ENCODE data around the gene TRPC4AP. TPM values are rescaled to one million over a fixed set of nuclear protein-coding genes. Genes with fewer than 3 reads are reported as not detected.

Gene TRPC4AP
- total RNA-seq, 1 donor from 2014 or later = 61.9 TPM

DNA sequence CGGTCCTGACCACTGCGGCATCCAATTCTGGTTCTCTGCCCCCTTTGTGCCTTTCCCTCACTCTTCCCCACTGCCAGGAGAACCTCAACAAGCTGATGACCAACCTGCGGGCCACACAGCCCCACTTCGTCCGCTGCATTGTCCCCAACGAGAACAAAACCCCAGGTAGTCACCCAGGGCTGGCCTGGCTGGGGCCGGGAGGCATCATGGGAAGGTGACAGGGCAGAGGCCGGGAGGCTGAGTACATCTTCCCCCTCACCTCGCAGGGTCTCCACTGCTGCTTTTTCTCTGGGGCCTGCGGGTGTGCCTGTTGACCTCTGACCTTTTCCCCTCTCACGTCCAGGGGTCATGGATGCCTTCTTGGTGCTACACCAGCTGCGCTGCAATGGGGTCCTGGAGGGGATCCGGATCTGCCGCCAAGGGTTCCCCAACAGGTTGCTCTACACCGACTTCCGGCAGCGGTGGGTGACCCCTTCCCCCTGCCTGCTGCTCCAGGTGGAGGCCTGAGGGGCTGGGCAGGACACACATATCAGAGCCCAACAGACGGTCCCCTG, 101.9 kb downstream of the TRPC4AP start:
- Histone ChIP-seq H3K4me3 (no peak overlapping the region), H3K27ac (no peak overlapping the region), H3K9me3 (no peaks in the 10 kb centered on the region), H3K4me1 (peaks cover 8% of the 10 kb centered on the region), H3K27me3 (no peaks in the 10 kb centered on the region), H3K36me3 (peaks cover 0 to 14% of the 10 kb centered on the region in 2 donors)
- intact Hi-C loops (cut with DNase I) = no loop called here
- no peak for DNase-seq (ENCODE audit: extremely low spot score in 2 of 2)
- no peak for TF ChIP-seq POLR2A (IDR thresholded peaks at IDR 0.05)
- no peak for TF ChIP-seq POLR2AphosphoS5 (IDR thresholded peaks at IDR 0.05; ENCODE audit: insufficient read depth in 1 of 2, low read depth in 1 of 2)
- TF ChIP-seq CTCF (IDR thresholded peaks at IDR 0.05) = no peak

GRCh38 chr20:34990231-34990630, 102.4 kb downstream of the TRPC4AP start:
- no peak for DNase-seq (ENCODE audit: extremely low spot score in 2 of 2)
- Histone ChIP-seq H3K27me3 (no peaks in the 10 kb centered on the region), H3K4me3 (no peak overlapping the region), H3K36me3 (peaks cover 0 to 11% of the 10 kb centered on the region in 2 donors), H3K4me1 (peaks cover 8% of the 10 kb centered on the region), H3K27ac (no peak overlapping the region), H3K9me3 (no peaks in the 10 kb centered on the region)
- TF ChIP-seq POLR2A (IDR thresholded peaks at IDR 0.05) (no peak), CTCF (IDR thresholded peaks at IDR 0.05) (no peak), POLR2AphosphoS5 (IDR thresholded peaks at IDR 0.05; ENCODE audit: insufficient read depth in 1 of 2, low read depth in 1 of 2) (no peak)
- intact Hi-C loops (cut with DNase I) = no loop called here

DNA sequence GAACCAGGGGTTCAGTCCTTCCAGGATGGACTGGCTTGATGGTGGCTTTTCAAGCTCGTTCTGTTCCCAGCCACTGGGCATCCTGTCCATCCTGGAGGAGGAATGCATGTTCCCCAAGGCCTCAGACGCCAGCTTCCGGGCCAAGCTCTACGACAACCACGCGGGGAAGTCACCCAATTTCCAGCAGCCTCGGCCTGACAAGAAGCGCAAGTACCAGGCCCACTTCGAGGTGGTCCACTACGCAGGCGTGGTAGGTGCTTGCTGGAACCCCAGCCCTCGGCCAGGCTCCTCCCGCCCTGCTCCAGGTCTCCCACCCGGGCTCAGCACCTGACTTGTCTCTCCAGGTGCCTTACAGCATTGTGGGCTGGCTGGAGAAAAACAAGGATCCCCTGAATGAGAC, 102.9 kb downstream of the TRPC4AP start:
- peaks cover 8% of the 10 kb centered on the region for H3K4me1 ChIP-seq
- intact Hi-C loops (cut with DNase I) = no loop called here
- H3K9me3 ChIP-seq = no peaks in the 10 kb centered on the region
- H3K36me3 ChIP-seq = peaks cover 0 to 11% of the 10 kb centered on the region in 2 donors
- no peak for TF ChIP-seq CTCF (IDR thresholded peaks at IDR 0.05)
- TF ChIP-seq POLR2A (IDR thresholded peaks at IDR 0.05) = no peak
- TF ChIP-seq POLR2AphosphoS5 (IDR thresholded peaks at IDR 0.05; ENCODE audit: insufficient read depth in 1 of 2, low read depth in 1 of 2) = no peak
- DNase-seq (ENCODE audit: extremely low spot score in 2 of 2) = no peak
- H3K27ac ChIP-seq = no peak overlapping the region
- no peak overlapping the region for H3K4me3 ChIP-seq
- H3K27me3 ChIP-seq = no peaks in the 10 kb centered on the region

DNA sequence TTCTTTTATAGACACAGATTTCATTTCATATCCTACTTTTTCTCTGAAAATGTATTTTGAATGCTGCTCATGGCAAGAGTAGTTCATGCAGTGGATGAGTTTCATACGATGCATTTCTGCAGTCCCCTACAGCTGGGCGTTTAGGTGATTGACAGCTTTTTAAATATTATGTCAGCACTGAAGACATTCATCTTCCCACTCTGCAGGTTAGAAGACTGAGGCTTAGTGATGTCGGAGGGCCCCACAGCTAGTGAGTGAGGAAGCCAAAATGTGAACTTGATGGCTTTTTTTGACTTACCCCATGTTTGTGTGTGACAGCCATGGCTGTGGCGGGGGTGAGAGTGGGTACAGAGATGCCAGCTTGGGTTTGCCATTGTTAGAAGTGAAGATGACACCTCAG, 103.5 kb downstream of the TRPC4AP start:
- Histone ChIP-seq H3K27ac (no peak overlapping the region), H3K4me1 (peaks cover 8% of the 10 kb centered on the region), H3K36me3 (peaks cover 0 to 9% of the 10 kb centered on the region in 2 donors), H3K4me3 (no peak overlapping the region), H3K9me3 (no peaks in the 10 kb centered on the region), H3K27me3 (no peaks in the 10 kb centered on the region)
- intact Hi-C loops (cut with DNase I) = no loop called here
- TF ChIP-seq CTCF (IDR thresholded peaks at IDR 0.05) (no peak), POLR2AphosphoS5 (IDR thresholded peaks at IDR 0.05; ENCODE audit: insufficient read depth in 1 of 2, low read depth in 1 of 2) (no peak), POLR2A (IDR thresholded peaks at IDR 0.05) (no peak)
- no peak for DNase-seq (ENCODE audit: extremely low spot score in 2 of 2)

- H3K36me3 ChIP-seq = no peaks in the 10 kb centered on the region
- H3K4me3 ChIP-seq = no peak overlapping the region
- intact Hi-C loops (cut with DNase I) = no loop called here
- H3K27ac ChIP-seq = no peak overlapping the region
- no peaks in the 10 kb centered on the region for H3K9me3 ChIP-seq
- H3K4me1 ChIP-seq = peaks cover 8% of the 10 kb centered on the region
- no peaks in the 10 kb centered on the region for H3K27me3 ChIP-seq
- TF ChIP-seq POLR2A (IDR thresholded peaks at IDR 0.05) (no peak), POLR2AphosphoS5 (IDR thresholded peaks at IDR 0.05; ENCODE audit: insufficient read depth in 1 of 2, low read depth in 1 of 2) (no peak), CTCF (IDR thresholded peaks at IDR 0.05) (no peak)
- no peak for DNase-seq (ENCODE audit: extremely low spot score in 2 of 2)
Measured at GRCh38 chr20:34988191-34988540, 104.4 kb downstream of the TRPC4AP start.
